ENCODE data around the gene IBSP. TPM values are rescaled to one million over a fixed set of nuclear protein-coding genes. Genes with fewer than 3 reads are reported as not detected.

Gene IBSP
- total and polyA plus RNA-seq, 4 donors: not detected

- Histone ChIP-seq H3K4me1 (ENCODE audit: control insufficient read depth in 4 of 4, insufficient read depth in 4 of 4, low read length in 3 of 4) (no peaks in the 10 kb centered on the region), H3K4me3 (ENCODE audit: low read depth in 1 of 3, low read length in 3 of 3) (no peak overlapping the region), H3K9ac (ENCODE audit: low read depth in 1 of 2, low read length in 2 of 2) (no peak overlapping the region), H3K36me3 (ENCODE audit: control insufficient read depth in 4 of 4, insufficient read depth in 3 of 4, low read depth in 1 of 4, low read length in 3 of 4) (no peaks in the 10 kb centered on the region), H3K9me3 (ENCODE audit: control insufficient read depth in 4 of 4, low read length in 3 of 4) (no peaks in the 10 kb centered on the region), H3K27ac (ENCODE audit: low read depth in 1 of 2, low read length in 2 of 2) (no peak overlapping the region), H3K27me3 (ENCODE audit: control insufficient read depth in 4 of 4, insufficient read depth in 4 of 4, low read length in 3 of 4) (no peaks in the 10 kb centered on the region)
- no peak for DNase-seq (ENCODE audit: low spot score)
- no peak for TF ChIP-seq NR2F2 (IDR thresholded peaks at IDR 0.05)
- 78% methylated on average over 2 of the region's 2 CpGs for WGBS
These were observed 49.5 kb upstream of the IBSP start for GRCh38 chr4:87749883-87750282.

GRCh38 chr4:87758270-87758669 is 41.1 kb upstream of the IBSP start:
- H3K4me3 ChIP-seq (ENCODE audit: low read depth in 1 of 3, low read length in 3 of 3): no peak overlapping the region
- no peaks in the 10 kb centered on the region for H3K9me3 ChIP-seq (ENCODE audit: control insufficient read depth in 4 of 4, low read length in 3 of 4)
- no peak for DNase-seq (ENCODE audit: low spot score)
- H3K9ac ChIP-seq (ENCODE audit: low read depth in 1 of 2, low read length in 2 of 2): no peak overlapping the region
- H3K27me3 ChIP-seq (ENCODE audit: control insufficient read depth in 4 of 4, insufficient read depth in 4 of 4, low read length in 3 of 4): no peaks in the 10 kb centered on the region
- no peak overlapping the region for H3K27ac ChIP-seq (ENCODE audit: low read depth in 1 of 2, low read length in 2 of 2)
- H3K36me3 ChIP-seq (ENCODE audit: control insufficient read depth in 4 of 4, insufficient read depth in 3 of 4, low read depth in 1 of 4, low read length in 3 of 4): no peaks in the 10 kb centered on the region
- 50% methylated on average over 2 of the region's 2 CpGs for WGBS
- no peaks in the 10 kb centered on the region for H3K4me1 ChIP-seq (ENCODE audit: control insufficient read depth in 4 of 4, insufficient read depth in 4 of 4, low read length in 3 of 4)
- TF ChIP-seq TAF1 (conservative IDR thresholded peaks at IDR 0.05) (no peak), FOXA2 (IDR thresholded peaks at IDR 0.05) (no peak), ATF3 (IDR thresholded peaks at IDR 0.05) (no peak), JUND (IDR thresholded peaks at IDR 0.05) (no peak), REST (IDR thresholded peaks at IDR 0.05) (no peak), CTCF (IDR thresholded peaks at IDR 0.05; ENCODE audit: low read depth, low read length, missing input control) (no peak), GABPA (IDR thresholded peaks at IDR 0.05 in 1 of 2, conservative IDR thresholded peaks at IDR 0.05 in 1 of 2) (no peak)

GRCh38 chr4:87762311-87762710 is 37.0 kb upstream of the IBSP start:
- Histone ChIP-seq H3K27ac (ENCODE audit: low read depth in 1 of 2, low read length in 2 of 2) (no peak overlapping the region), H3K9me3 (ENCODE audit: control insufficient read depth in 4 of 4, low read length in 3 of 4) (no peaks in the 10 kb centered on the region), H3K4me3 (ENCODE audit: low read depth in 1 of 3, low read length in 3 of 3) (no peak overlapping the region), H3K36me3 (ENCODE audit: control insufficient read depth in 4 of 4, insufficient read depth in 3 of 4, low read depth in 1 of 4, low read length in 3 of 4) (no peaks in the 10 kb centered on the region), H3K4me1 (ENCODE audit: control insufficient read depth in 4 of 4, insufficient read depth in 4 of 4, low read length in 3 of 4) (no peaks in the 10 kb centered on the region), H3K27me3 (ENCODE audit: control insufficient read depth in 4 of 4, insufficient read depth in 4 of 4, low read length in 3 of 4) (no peaks in the 10 kb centered on the region), H3K9ac (ENCODE audit: low read depth in 1 of 2, low read length in 2 of 2) (no peak overlapping the region)
- 84% methylated on average over 3 of the region's 3 CpGs for WGBS
- TF ChIP-seq FOXA1 (IDR thresholded peaks at IDR 0.05): no peak
- no peak for TF ChIP-seq REST (IDR thresholded peaks at IDR 0.05)
- TF ChIP-seq GABPA (IDR thresholded peaks at IDR 0.05 in 1 of 2, conservative IDR thresholded peaks at IDR 0.05 in 1 of 2): no peak
- no peak for TF ChIP-seq FOXA2 (IDR thresholded peaks at IDR 0.05)
- TF ChIP-seq CTCF (IDR thresholded peaks at IDR 0.05; ENCODE audit: low read depth, low read length, missing input control): no peak
- DNase-seq (ENCODE audit: low spot score): no peak
